K562 (cell line): ENCODE results near the gene B3GNT9. TPM values are rescaled to one million over a fixed set of nuclear protein-coding genes. Genes with fewer than 3 reads are reported as not detected.
A peak's percentile ranks its signal among the peaks of the same experiment; 100 is the strongest.

Experiments
- ATAC-seq: fragments of 200-7000 bp; cut with Tn5 transposase; 3 replicates; pipeline ENCODE4 v1.9.1; 2020; ENCODE audit warnings: moderate library complexity
- BruUV-seq: library from RNA; stranded (reverse); fragments of 400-500 nt; replicated peaks from 2 replicates; lab custom pipeline; 2021; lab: Mats Ljungman, UMichigan
- CTCF ChIA-PET: fragments of 300-600 bp; formaldehyde crosslinking; extraction: SDS; loops from one replicate; lab custom pipeline; 2021; ENCODE audit warnings: low intra/inter-chr PET ratio; lab: Yijun Ruan, JAX
- POLR2A ChIA-PET: fragments of 300-600, 350-650 bp; sonication (Branson Sonifier 250); formaldehyde crosslinking; extraction: SDS; loops from one replicate; lab custom pipeline; 2021; ENCODE audit warnings: antibody characterized with exemption, inconsistent platforms; lab: Yijun Ruan, JAX
- DNase-seq, 4 experiments: peaks; one replicate each; pipeline versions ENCODE4 v3.0.0 to v3.0.0-alpha.2; 2011 to 2018; ENCODE audit warnings: low spot score in 3 of 4, mixed read lengths in 3 of 4; ENCODE audit errors: extremely low read depth in 1 of 4
- FAIRE-seq: peaks from 2 replicates; lab custom pipeline; 2011; peaks lifted over from hg19 to GRCh38; lab: Jason Lieb, UNC
- H2AFZ ChIP-seq: 2 replicates; pipeline ENCODE4 v1.6.0; 2011; ENCODE audit warnings: low read depth, low read length, control low read depth, inconsistent platforms
- H3K27ac ChIP-seq: fragments of 200-600 bp; 3 replicates; pipeline ENCODE4 v1.8.0; 2011; ENCODE audit warnings: low read depth, mild to moderate bottlenecking, control low read depth, inconsistent platforms, low read length, moderate library complexity, mixed read lengths; ENCODE audit errors: extremely low read depth
- H3K27me3 ChIP-seq, 2 experiments: fragments of 300-600 bp in 1 of 2; 2 replicates in 1 of 2; 3 replicates in 1 of 2; pipeline versions ENCODE4 v1.6.0 to v1.8.0; 2011; ENCODE audit warnings: inconsistent platforms in 2 of 2, low read length in 2 of 2, mild to moderate bottlenecking in 1 of 2, mixed read lengths in 1 of 2, moderate library complexity in 1 of 2; ENCODE audit not compliant: control insufficient read depth in 2 of 2, insufficient read depth in 2 of 2
- H3K36me3 ChIP-seq: fragments of 300-600 bp; 3 replicates; pipeline ENCODE4 v1.8.0; 2011; ENCODE audit warnings: mild to moderate bottlenecking, low read length, inconsistent platforms; ENCODE audit not compliant: control insufficient read depth, insufficient read depth
- H3K4me1 ChIP-seq, 2 experiments: fragments of 200-600 bp in 1 of 2; replicated peaks in 1 of 2; 2 replicates in 1 of 2; 3 replicates in 1 of 2; pipeline versions ENCODE4 v1.5.1 to v1.8.0; 2011; ENCODE audit warnings: inconsistent platforms in 2 of 2, low read length in 2 of 2, mild to moderate bottlenecking in 1 of 2, mixed read lengths in 1 of 2, moderate library complexity in 1 of 2; ENCODE audit not compliant: control insufficient read depth in 2 of 2, insufficient read depth in 2 of 2
- H3K4me2 ChIP-seq: 2 replicates; pipeline ENCODE4 v1.6.1; 2011; ENCODE audit warnings: low read length, control low read depth, inconsistent platforms, mixed read lengths; ENCODE audit not compliant: insufficient read depth
- H3K4me3 ChIP-seq: fragments of 200-600 bp; sonication (generic), shearing (Covaris generic); 2 replicates; pipeline ENCODE4 v1.5.1; 2016; ENCODE audit warnings: control low read depth, inconsistent platforms
- H3K79me2 ChIP-seq: fragments of 200-600 bp; 3 replicates; pipeline ENCODE4 v1.8.0; 2011; ENCODE audit warnings: low read length, inconsistent platforms; ENCODE audit not compliant: control insufficient read depth, insufficient read depth
- H3K9ac ChIP-seq, 2 experiments: 2 replicates each; pipeline versions ENCODE4 v1.6.0 to v1.6.1; 2011; ENCODE audit warnings: low read depth in 2 of 2, low read length in 2 of 2, control low read depth in 1 of 2, inconsistent platforms in 1 of 2, mild to moderate bottlenecking in 1 of 2, mixed read lengths in 1 of 2; ENCODE audit not compliant: insufficient read depth in 1 of 2
- H3K9me1 ChIP-seq: one replicate; pipeline ENCODE4 v1.6.0; 2011; ENCODE audit warnings: inconsistent platforms, mild to moderate bottlenecking, low read length, moderate library complexity; ENCODE audit not compliant: control insufficient read depth, insufficient read depth
- H3K9me3 ChIP-seq: replicated peaks from 2 replicates; pipeline ENCODE4 v1.5.1; 2011; ENCODE audit warnings: low read depth, low read length, inconsistent platforms; ENCODE audit not compliant: control insufficient read depth, insufficient read depth
- H4K20me1 ChIP-seq: replicated peaks from 2 replicates; pipeline ENCODE4 v1.6.1; 2011; ENCODE audit warnings: low read length, inconsistent platforms, mixed read lengths; ENCODE audit not compliant: control insufficient read depth, insufficient read depth
- BCOR ChIP-seq: fragments of 450-650 bp; IDR thresholded peaks from 2 replicates; pipeline ENCODE4 v1.6.1; 2016
- DPF2 ChIP-seq: fragments of 450-650 bp; IDR thresholded peaks from 2 replicates; pipeline ENCODE4 v1.6.1; 2016
- FOXO4 ChIP-seq: fragments of 450-650 bp; formaldehyde crosslinking; IDR thresholded peaks from 2 replicates; pipeline ENCODE4 v1.4.0; 2020; ENCODE audit warnings: mild to moderate bottlenecking, moderate library complexity
- HDGF ChIP-seq: fragments of 450-650 bp; IDR thresholded peaks from 2 replicates; pipeline ENCODE4 v1.6.1; 2016
- ILF3 ChIP-seq: fragments of 450-650 bp; IDR thresholded peaks from 2 replicates; pipeline ENCODE4 v1.6.1; 2018; ENCODE audit warnings: antibody characterized with exemption, mild to moderate bottlenecking, moderate library complexity, borderline replicate concordance
- MAFK ChIP-seq: IDR thresholded peaks from 2 replicates; pipeline ENCODE4 v1.6.1; 2011; ENCODE audit warnings: low read length, improper control_type of control experiment
- PATZ1 ChIP-seq: fragments of 250-450 bp; sonication (Bioruptor Pico); IDR thresholded peaks from 2 replicates; pipeline ENCODE4 v1.5.0; 2020; ENCODE audit warnings: mild to moderate bottlenecking, borderline replicate concordance
- POU5F1 ChIP-seq: fragments of 150-350 bp; IDR thresholded peaks from 2 replicates; pipeline ENCODE4 v1.6.1; 2014; ENCODE audit warnings: borderline replicate concordance, low read length, low read depth, mild to moderate bottlenecking; ENCODE audit not compliant: partially characterized antibody
- SMARCE1 ChIP-seq: fragments of 450-650 bp; IDR thresholded peaks from 2 replicates; pipeline ENCODE4 v1.7.1; 2016; ENCODE audit warnings: mild to moderate bottlenecking
- THRA ChIP-seq: fragments of 450-650 bp; IDR thresholded peaks from 2 replicates; pipeline ENCODE4 v1.6.1; 2017; ENCODE audit warnings: mild to moderate bottlenecking, moderate library complexity
- ZEB2 ChIP-seq: fragments of 450-650 bp; IDR thresholded peaks from 2 replicates; pipeline ENCODE4 v1.6.1; 2016
- ZFPM2 ChIP-seq: fragments of 250-450 bp; sonication (Bioruptor Pico); IDR thresholded peaks from 2 replicates; pipeline ENCODE4 v1.5.1; 2022; ENCODE audit warnings: mild to moderate bottlenecking
- ZNF12 ChIP-seq: sonication (generic); formaldehyde crosslinking; IDR thresholded peaks from 2 replicates; pipeline ENCODE4 v1.4.0; 2020; ENCODE audit warnings: mild to moderate bottlenecking, missing genetic modification reagents
- ZNF121 ChIP-seq: sonication (generic); formaldehyde crosslinking; conservative IDR thresholded peaks from 2 replicates; pipeline ENCODE4 v1.8.0; 2022; ENCODE audit warnings: missing genetic modification reagents
- ZNF24 ChIP-seq: fragments of 450-650 bp; IDR thresholded peaks from 2 replicates; pipeline ENCODE4 v1.6.1; 2016
- WGBS: fragments of 100-300 bp; shearing (Covaris generic); methylation state at CpG from one replicate; pipeline ENCODE4 v1.1.6; 2016; ENCODE audit warnings: low coverage, mixed read lengths; ENCODE audit not compliant: insufficient coverage; ENCODE audit errors: missing lambda C conversion rate; 5-methylcytosine and 5-hydroxymethylcytosine counted together
- in situ Hi-C: fragments of 300-500 bp; cut with MboI; formaldehyde crosslinking; loops from 4 replicates; pipeline ENCODE4 v1.15.0; 2018; ENCODE audit warnings: inconsistent platforms, mixed read lengths
- intact Hi-C: fragments of 100-400 bp; cut with micrococcal nuclease; formaldehyde crosslinking; loops from 2 replicates; pipeline ENCODE4 v1.14.2; 2022
- polyA plus RNA-seq, 8 experiments: library from polyadenylated mRNA; depleted of rRNA in 4 of 8; stranded (reverse) in 5 of 8; unstranded in 3 of 8; fragments of >200 nt; fragmentation: Nextera tagmentation in 2 of 8; fragmentation: Illumina TruSeq in 1 of 8; extraction: Ambion mirVana in 2 of 8; extraction: Trizol in 1 of 8; gene quantifications; 2 replicates each; pipeline versions ENCODE4 v1.2.1 to v1.2.3, GENCODE V29; 2011 to 2014; ENCODE audit warnings: inconsistent platforms in 1 of 8, missing spikeins in 1 of 8
- total RNA-seq, 7 experiments: library from RNA; depleted of rRNA in 6 of 7; stranded (reverse); fragments of >200 nt in 6 of 7; fragmentation: Illumina TruSeq in 2 of 7; extraction: Trizol in 2 of 7; gene quantifications; 2 replicates each; pipeline versions ENCODE4 v1.2.1 to v1.2.3, GENCODE V29; 2011 to 2021; ENCODE audit warnings: low replicate concordance in 1 of 7
- TF ChIP-seq, protein P1 (sequence below), 2 experiments: fragments of 450-650 bp in 1 of 2; sonication (generic) in 1 of 2; formaldehyde crosslinking; conservative IDR thresholded peaks; 2 replicates each; pipeline versions ENCODE4 v1.4.0 to v1.8.1; 2020 to 2022; ENCODE audit warnings: mild to moderate bottlenecking in 1 of 2, missing genetic modification reagents in 1 of 2
- TF ChIP-seq, protein P2 (sequence below), 2 experiments: fragments of 250-450 bp in 1 of 2; fragments of 450-650 bp in 1 of 2; sonication (Bioruptor Pico) in 1 of 2; IDR thresholded peaks; 2 replicates each; pipeline versions ENCODE4 v1.6.1 to v1.8.0; 2016 to 2021; ENCODE audit warnings: mild to moderate bottlenecking in 2 of 2, moderate library complexity in 2 of 2, missing compliant biosample characterization in 1 of 2, missing genetic modification characterization in 1 of 2

B3GNT9 gene
- total and polyA plus RNA-seq, 9 of the 15 experiments (the other 6 are each of a cell fraction or from before 2014, with no cell fraction given) = 0.01 to 1.8 (median 1.1) TPM; not detected in 1

DNA sequence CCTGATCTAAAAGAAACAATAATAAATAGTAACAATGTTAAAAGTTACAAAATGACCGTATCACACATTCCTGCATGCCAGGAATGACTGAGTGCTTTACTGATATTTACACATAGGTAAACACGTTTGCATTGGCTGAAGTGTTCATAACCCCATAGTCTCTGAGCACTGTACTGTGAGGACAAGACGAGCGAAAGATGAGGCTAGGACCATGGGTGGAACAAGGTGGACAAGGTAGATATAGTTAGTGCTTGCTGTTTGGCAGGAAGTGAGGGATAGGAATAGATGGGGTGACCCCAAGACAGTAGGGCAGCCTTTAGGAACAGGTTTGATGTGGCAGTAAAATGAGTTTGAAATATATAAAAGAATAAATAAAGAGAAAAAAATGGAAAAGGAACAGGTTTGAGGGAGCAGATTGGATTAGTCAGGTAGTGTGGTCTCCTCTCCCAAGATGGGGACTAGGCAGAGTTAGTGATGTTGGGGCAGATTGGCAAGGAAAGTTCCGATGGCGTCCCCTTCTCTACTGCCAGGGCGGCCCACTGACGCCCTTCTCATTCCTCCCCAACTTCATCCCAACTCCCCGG, 40.7 kb upstream of the B3GNT9 start:
- Histone ChIP-seq H3K79me2 (peaks cover 46% of the 10 kb centered on the region), H3K9me1 (no peaks in the 10 kb centered on the region), H3K4me3 (peak overlapping the region; percentile 83), H3K27ac (peak overlapping the region; percentile 50; the same call in 2 of the 3 replicates), H3K4me1 (peaks cover 38 to 72% of the 10 kb centered on the region in 2 experiments), H3K4me2 (peak overlapping the region; percentile 97), H3K36me3 (peaks cover 38% of the 10 kb centered on the region), H3K27me3 (no peaks in the 10 kb centered on the region), H2AFZ (peak overlapping the region; percentile 88), H4K20me1 (no peaks in the 10 kb centered on the region), H3K9ac (peak overlapping the region in 1 of 2 experiments; percentile 24; a peak in 3 of 4 replicates), H3K9me3 (no peaks in the 10 kb centered on the region)
- no TSS peak for BruUV-seq
- ATAC-seq (peak; percentile 12), FAIRE-seq (no peak), DNase-seq (no peak)
- CTCF ChIA-PET = no interaction called here
- in situ Hi-C loops (no loop called here), intact Hi-C loops (loop anchor here (5.0 kb wide), 1 partner anchor 36 kb away; the partner anchor contains the start of gene TMEM208)
- POLR2A ChIA-PET = interaction anchor here (0.7 to 1.0 kb wide), 2 partner anchors 15 to 171 kb away, joined by 3 read pairs; no protein-coding TSS in a partner anchor
- WGBS = 6% methylated on average over 9 of the region's 9 CpGs
- 0 out of 2 replicates have a peak, but pooled peaks have one; percentile 35 for TF ChIP-seq ZEB2
- TF ChIP-seq FOXO4 (CRISPR knock-in tag) = no peak
- TF ChIP-seq, protein P1, sequence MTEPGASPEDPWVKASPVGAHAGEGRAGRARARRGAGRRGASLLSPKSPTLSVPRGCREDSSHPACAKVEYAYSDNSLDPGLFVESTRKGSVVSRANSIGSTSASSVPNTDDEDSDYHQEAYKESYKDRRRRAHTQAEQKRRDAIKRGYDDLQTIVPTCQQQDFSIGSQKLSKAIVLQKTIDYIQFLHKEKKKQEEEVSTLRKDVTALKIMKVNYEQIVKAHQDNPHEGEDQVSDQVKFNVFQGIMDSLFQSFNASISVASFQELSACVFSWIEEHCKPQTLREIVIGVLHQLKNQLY (CRISPR knock-in tag; conservative IDR thresholded peaks at IDR 0.05) = no peak
- TF ChIP-seq ZNF24 = no peak
- TF ChIP-seq BCOR = 0 out of 2 replicates have a peak, but pooled peaks have one; percentile 8
- TF ChIP-seq HDGF = 0 out of 2 replicates have a peak, but pooled peaks have one; percentile 52
- no peak for TF ChIP-seq ZNF12
- TF ChIP-seq DPF2 = peak; percentile 12; the same call in 1 of the 2 replicates
- TF ChIP-seq ILF3 = no peak
- TF ChIP-seq MAFK = no peak
- TF ChIP-seq PATZ1 (CRISPR knock-in tag) = no peak
- TF ChIP-seq THRA = no peak
- no peak for TF ChIP-seq ZFPM2 (CRISPR knock-in tag)
- no peak for TF ChIP-seq POU5F1
- TF ChIP-seq, protein P2, sequence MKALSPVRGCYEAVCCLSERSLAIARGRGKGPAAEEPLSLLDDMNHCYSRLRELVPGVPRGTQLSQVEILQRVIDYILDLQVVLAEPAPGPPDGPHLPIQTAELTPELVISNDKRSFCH (CRISPR knock-in tag; IDR thresholded peaks at IDR 0.05) = no peak
- TF ChIP-seq, protein P2 (tag; IDR thresholded peaks at IDR 0.05) = no peak
- 0 out of 2 replicates have a peak, but pooled peaks have one; percentile 22 for TF ChIP-seq SMARCE1
- TF ChIP-seq ZNF121 (CRISPR knock-in tag) = no peak
